ENCODE results near the gene SVOP.

- TF ChIP-seq CTCF (IDR thresholded peaks at IDR 0.05), result no peak
- no peak for TF ChIP-seq POLR2A (IDR thresholded peaks at IDR 0.05)
Observed at GRCh38 chr12:109029411-109029810, 8.5 kb upstream of the SVOP start.
